Glomerular visceral epithelial cell (primary cell): ENCODE results near the gene SESN3.
"Not testable (repeated sequence)": the region's sequence is repeated elsewhere in the genome, so short reads cannot be mapped to it uniquely, and the experiment has no call there.

Source experiments
- DNase-seq: peaks from one replicate; pipeline ENCODE4 v3.0.0-alpha.2; 2016; ENCODE audit errors: extremely low spot score

SESN3 gene, protein sequence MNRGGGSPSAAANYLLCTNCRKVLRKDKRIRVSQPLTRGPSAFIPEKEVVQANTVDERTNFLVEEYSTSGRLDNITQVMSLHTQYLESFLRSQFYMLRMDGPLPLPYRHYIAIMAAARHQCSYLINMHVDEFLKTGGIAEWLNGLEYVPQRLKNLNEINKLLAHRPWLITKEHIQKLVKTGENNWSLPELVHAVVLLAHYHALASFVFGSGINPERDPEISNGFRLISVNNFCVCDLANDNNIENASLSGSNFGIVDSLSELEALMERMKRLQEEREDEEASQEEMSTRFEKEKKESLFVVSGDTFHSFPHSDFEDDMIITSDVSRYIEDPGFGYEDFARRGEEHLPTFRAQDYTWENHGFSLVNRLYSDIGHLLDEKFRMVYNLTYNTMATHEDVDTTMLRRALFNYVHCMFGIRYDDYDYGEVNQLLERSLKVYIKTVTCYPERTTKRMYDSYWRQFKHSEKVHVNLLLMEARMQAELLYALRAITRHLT

DNA sequence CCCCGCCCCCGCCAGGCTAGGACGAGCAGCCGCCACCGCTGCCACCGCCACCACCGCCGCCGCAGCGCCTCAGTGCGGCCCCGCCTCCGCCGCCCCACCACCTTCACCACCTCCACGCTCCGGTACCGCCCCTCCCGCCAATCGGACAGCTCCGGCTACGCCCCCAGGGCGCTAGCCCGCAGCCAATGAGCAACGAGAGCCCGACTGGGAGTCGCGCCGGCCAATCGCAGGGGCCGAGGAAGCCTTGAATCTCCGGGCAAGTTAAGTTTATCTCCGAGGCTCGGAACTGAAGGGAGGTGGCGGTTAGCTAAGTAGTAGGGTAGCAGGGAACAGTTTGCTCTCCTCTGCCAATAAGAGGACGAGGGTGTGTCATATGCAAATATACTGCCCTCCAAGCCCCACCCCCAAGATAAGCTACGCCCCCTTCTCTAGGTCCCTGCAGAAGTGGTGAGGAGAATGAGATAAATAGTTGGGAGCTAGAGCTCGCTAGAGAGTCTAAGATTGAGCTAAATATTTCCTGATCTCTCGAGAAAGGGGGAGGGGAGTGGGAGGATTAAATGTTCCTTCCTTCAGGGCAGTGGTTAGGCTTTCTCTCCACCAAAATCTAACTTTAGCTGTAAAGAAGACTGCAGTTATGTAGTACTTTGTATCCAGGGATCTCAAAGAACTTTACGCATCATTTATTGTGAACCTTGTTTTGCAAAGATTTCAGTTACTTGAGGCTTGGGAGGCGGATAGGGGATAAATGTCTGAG lies at the start of gene SESN3:
SESN3 (minus strand) TSS at position 76 of the 754 bp plus-strand sequence. CDS start 342 bp downstream, outside the sequence.
- peak; percentile 98 for DNase-seq

DNA sequence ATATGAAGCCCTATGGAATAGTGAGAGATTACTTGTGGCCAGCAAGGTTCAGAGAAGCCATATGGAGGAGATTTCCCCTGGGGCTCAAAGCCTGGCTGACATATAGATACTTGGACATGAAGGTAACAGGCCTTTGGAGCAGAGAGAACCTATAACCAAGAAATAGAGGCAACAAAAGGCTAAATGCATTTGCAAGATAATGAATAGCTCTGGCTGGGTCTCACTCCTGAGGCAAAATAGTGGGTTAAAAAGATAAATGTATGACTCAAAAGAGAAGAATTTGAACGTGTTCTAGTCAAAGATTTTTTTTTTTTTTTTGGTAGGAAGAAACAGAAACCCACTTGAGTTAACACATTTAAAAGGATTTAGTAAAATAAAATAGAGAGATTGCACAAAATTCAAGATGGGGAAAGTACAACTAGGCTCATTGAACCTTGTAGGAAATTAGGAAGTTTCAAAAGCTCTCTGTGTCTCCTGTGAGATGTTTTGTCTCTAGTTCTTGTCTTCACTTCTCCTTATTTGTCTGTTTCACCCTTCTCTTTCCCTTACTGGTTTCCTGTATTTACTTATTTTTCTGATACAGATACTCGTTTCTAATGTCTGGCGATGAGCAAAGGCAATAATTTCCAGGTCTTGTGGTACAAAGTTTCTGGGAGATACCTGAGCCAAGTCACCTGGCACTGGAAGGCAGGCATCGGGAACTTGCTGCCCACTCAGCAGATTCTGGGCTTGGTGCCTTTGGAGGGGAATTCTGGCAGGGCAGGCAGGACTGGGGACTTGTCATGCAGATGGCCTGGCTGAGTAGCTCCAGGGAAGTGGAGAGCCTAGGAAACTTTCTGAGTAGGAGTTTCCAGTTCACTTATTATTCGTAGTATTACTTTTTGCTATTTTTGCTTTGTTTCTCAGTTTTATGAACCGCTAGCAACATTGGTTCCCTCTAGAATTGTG lies 49.2 kb upstream of the SESN3 start:
- no peak for DNase-seq

DNA sequence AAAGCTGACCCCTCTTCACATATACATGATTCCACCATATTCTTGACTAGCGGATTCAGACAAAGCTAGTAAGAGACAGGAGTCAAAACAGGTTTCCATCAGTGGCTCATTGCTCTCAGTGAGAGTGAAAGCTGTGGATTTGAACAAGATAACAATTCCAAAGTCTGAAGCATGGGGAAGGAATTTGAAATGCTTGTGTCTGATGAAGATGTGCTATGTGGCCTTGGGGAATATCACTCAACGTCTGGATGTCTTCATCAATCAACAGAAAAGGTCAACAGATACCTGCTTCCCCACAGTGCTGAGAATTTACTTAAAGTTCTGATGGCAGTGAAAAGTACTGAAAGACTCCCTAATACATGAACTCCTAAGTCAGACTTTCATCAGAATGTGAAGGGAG lies 46.9 kb upstream of the SESN3 start:
- no peak for DNase-seq

DNA sequence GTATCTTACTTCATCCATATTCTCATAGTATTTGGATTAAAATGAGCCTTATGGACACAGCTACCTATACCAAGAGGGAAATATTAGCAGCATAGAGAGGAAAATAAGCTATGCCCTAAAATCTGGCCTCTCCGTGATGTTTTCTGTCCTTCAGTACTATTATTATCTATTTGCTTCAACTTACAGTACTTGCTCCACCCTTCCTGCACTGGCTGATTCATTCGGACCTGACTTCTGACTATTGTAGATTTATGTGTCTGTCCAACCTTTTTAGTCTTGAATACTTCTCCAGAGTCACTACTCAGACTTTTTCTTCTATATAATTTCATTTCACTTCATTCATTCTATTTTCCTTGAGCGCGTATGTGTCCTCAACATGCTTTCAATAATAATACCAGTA lies 45.1 kb upstream of the SESN3 start:
- no peak for DNase-seq

DNA sequence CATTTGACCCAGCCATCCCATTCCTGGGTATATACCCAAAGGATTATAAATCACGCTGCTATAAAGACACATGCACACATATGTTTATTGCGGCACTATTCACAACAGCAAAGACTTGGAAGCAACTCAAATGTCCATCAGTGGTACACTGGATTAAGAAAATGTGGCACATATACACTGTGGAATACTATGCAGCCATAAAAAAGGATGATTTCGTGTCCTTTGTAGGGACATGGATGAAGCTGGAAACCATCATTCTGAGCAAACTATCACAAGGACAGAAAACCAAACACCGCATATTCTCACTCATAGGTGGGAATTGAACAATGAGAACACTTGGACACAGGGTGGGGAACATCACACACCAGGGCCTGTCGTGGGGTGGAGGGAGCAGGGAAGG lies 42.6 kb upstream of the SESN3 start:
- DNase-seq = not testable (repeated sequence)

DNA sequence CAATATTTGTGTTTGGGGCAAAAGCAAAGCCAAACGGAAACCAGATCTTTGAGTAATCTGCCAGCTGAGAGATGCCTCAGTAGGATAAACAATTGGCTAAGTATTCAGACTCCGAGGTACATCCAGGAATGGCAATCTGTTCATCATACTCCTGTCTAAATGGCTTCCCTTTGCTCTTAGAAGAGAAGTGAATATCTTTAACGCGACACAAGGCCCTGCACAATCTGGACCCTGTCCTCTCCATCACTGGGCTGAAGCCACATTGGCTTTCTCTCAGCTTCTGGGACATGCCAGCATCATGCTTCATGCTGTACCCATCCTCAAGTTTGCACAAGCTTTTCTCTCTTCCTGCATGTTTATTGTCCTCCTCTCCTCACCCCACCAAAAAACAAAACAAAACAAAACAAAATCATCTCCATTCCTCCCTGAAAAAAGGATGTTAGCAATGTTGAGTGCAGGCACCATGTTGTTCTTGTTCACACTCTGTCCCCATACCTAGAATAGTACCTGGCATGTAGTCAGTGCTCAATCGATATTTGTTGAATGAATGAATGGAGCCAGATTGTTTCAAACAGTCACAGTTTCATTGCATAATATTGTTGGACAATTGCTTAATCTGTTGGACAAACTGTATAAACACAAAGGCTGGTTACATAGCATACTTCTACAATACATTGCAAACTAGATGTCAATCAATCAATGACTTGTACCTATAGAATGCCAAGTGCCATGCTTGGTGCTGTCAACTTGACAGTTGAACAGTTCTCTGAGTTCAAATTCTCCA lies 38.2 kb upstream of the SESN3 start:
- DNase-seq = no peak

DNA sequence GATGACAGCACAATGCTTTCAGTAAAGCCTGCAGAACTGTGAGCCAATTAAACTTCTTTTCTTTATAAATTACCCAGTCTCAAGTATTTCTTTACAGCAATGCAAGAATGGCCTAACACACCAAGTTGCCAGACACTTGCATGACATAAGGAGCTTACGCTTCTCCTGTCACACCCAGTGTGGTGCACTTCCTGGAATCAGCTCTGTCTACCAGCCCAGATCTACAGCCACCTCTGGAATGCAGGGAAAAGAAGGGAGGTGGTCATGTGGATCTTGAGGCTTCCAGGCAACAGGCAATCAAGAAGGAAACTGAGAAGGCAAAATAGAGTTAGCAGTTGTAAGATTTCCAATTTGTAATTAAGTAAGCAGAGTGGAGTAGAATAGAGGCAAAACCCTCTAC lies 37.4 kb upstream of the SESN3 start:
- no peak for DNase-seq

DNA sequence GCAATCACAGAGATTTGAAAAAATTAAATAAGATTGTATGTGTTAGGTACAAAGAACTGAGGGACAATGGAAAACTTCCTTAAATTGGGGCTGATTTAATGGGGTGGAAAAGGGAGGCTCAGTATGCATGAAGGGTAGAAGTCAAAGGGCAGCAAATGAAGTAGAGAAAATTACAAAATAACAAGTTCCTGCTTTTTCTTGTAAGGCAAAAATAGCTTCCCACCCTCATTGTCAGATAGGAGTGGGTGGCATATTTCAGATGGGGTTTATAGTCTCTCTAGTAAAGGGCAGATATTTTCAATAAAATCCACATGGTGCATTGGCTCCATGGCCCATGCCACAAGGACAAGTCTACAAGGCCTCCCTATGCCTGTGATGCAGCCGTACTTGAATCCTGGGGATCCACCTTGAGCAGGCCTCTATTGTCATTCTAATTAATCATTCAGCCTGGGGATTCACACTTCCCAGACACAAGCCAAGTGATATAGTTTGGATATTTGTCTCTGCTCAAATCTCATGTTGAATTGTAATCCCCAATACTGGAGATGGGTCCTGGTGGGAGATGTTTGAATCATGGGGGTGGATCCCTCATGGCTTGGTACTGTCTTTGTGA lies 36.7 kb upstream of the SESN3 start:
- no peak for DNase-seq

- DNase-seq = no peak
These were observed 35.9 kb upstream of the SESN3 start for GRCh38 chr11:95266751-95267374.

GRCh38 chr11:95264881-95265280 lies 33.9 kb upstream of the SESN3 start:
- DNase-seq = no peak

DNA sequence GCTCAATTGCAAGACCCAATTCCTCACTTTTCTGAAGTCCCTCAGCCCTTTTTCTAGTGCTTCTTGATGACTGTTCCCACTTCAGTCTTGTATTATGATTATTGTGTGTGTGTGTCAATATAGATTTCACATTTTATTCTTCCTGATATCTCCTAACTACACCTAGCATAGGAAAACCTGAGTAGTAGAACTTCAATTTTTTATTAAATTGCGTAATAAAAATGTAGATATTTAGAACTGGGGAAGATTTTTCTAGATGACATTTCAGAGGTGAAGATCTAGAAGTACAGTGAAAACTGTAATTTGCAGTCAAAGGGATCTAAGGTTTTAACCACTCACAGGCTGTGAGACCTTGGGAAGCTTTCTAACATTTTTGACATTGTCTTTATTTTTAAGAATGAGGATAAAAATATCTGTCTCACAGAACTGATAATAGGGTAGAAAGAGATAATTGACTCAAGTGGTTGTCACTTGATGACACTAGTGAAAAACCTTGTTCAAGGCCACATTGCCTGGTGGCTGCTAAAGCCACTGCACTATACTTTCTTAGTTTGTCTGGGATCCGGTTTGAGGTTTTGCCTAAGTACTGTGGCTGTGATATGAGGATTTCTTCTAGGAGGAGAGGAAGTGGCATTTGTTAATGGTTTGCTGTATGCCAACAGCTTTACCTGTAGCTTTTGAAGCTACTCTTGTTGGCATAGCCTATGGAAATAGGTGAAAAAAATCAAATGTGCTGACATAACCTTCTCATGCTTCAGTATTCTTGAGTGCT lies 32.2 kb upstream of the SESN3 start:
- DNase-seq = no peak

GRCh38 chr11:95257456-95257971 lies 26.5 kb upstream of the SESN3 start:
- DNase-seq = no peak

DNA sequence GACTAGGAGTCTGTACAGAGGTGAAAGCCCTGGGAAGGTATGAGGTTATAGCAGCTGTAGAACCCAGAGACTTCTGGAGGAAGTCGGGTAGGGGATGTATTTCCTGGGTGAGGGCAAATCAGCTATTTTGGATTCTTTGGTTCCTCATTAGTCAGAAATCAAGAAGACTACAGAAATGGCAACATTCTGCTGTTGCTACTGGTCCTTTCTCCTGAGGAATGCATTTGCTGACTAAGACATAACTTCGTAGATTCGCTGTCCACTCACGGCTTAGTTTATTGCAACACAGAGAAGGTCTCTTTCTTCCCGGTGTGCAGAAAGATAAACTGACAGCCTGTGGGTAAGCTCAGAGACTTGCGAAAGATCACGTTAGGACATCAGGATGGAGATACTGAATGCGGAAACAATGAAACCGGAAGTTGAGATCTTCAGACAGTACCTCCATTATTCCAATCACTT lies 25.3 kb upstream of the SESN3 start:
- DNase-seq = no peak

- DNase-seq = no peak
These were observed 24.5 kb upstream of the SESN3 start for GRCh38 chr11:95255251-95256145.

DNA sequence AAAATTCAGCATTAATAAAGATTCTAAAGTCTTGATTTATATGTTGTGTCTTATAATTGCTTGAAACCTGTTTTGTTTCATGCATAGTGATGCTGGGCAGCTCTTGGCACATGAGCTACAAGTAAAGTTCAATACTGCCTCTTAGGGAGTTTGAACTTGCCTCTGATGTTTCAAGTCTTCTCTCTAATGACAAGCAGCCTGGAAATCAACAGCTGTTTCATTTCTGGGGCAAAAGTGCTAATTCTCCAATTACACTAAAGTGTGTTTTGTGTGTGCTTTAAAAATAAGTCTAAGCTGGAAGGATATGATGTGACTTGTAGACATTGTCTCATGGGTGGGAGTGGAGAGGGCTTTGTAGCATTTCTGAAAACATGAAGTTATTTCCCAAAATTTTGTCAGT lies 23.7 kb upstream of the SESN3 start:
- no peak for DNase-seq

GRCh38 chr11:95254131-95254704 lies 23.2 kb upstream of the SESN3 start:
- DNase-seq = peak; percentile 77

- DNase-seq = no peak
These were observed 22.1 kb upstream of the SESN3 start for GRCh38 chr11:95253141-95253540.

DNA sequence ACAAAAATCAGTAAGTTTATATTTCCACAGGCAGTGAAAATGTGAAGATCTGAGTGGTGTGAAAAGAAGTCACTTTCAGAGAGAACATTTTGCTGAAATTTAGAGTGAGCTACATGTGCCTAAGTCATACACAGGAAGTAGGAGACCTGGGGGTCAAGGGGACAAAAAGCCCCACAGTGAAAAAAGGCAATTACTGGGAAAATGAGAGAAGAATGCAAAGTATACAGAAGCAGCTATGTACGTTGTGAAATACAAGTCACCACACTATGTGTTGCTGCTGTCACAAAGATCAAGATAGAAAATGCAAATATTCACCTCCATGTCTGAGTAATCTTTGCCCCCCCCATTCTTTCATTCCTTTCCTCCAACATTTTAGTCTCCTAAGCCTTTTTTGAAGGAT lies 21.6 kb upstream of the SESN3 start:
- no peak for DNase-seq
